ENCODE measurements around the gene PITPNB.
A peak's percentile ranks its signal among the peaks of the same experiment; 100 is the strongest.

Gene PITPNB

GRCh38 chr22:27918341-27919221 lies 475 bp downstream of the PITPNB start:
- DNase-seq = peak; percentile 62

- no peak for DNase-seq
Observed at GRCh38 chr22:27915986-27916385, 3.1 kb downstream of the PITPNB start.

GRCh38 chr22:27913162-27913741 lies 5.8 kb downstream of the PITPNB start:
- DNase-seq = no peak

- no peak for DNase-seq
Observed at GRCh38 chr22:27912101-27912500, 7.0 kb downstream of the PITPNB start.

GRCh38 chr22:27911330-27911729 lies 7.7 kb downstream of the PITPNB start:
- DNase-seq = no peak

DNA sequence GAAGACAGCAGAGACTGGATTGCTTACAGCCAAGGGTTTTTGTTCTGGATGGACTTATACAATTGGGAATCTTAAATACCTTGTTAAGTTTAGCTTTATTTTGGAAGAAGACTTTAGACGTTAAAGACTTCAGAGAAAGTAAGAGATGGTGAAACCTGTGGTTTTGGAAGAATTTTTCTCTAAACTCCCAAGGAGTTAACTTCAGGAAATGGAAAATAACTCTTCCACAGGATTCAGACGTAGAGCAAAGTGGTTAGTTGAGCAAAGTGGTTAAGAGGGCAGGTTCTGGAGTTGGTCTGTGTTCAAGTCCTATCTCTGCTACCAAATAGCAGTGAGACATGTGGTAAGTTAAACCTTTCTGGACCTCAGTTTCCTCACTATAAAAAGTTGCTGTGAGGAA lies 12.8 kb downstream of the PITPNB start:
- no peak for DNase-seq

DNA sequence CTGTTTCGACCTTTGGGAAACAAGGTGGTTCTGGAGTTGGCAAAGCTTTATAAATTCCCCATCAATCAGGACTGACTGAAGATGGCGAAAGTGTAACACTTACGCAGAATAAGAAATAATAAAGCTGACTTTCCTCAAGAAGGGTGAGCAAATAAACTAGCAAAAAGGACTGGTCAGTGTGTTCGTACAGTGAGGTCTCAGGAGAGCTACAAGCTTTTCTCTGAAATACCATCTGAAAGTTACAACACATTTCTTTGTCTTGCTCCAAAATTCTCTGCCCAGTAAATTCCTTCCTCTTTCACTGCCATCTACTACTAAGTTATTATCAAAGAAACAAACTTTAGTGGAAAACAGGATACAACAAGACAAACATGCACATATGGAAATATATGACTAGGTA lies 13.4 kb downstream of the PITPNB start:
- DNase-seq = no peak

DNA sequence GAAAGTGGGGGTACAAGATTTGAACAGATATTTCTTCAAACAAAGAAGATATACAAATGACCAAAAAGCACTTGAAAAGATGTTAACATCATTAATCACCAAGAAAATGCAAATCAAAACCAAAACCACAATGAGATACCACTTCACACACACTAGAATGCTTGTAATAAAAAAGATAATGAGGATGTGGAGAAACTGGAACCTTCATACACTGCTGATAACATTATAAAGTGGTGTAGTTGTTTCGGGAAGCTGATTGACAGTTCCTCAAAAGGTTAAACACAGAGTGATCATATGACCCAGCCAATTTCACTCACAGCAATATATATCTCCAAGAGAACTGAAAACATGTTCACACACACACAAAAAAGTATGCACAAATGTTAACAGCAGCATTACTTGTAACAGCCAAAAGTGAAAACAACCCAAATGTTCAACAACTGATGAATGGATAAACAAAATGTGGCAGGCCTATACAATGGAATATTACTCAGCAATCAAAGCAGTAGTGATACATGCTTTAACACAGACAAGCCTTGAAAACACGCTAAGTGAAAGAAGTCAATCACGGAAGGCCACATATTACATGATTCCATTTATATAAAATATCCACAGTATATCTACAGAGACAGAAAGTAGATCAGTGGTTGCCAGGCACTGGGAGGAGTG lies 15.1 kb downstream of the PITPNB start:
- DNase-seq = no peak

GRCh38 chr22:27900153-27900552 lies 18.9 kb downstream of the PITPNB start:
- DNase-seq = no peak

- DNase-seq = no peak
Observed at GRCh38 chr22:27896245-27896644, 22.8 kb downstream of the PITPNB start.

GRCh38 chr22:27895600-27895999 lies 23.5 kb downstream of the PITPNB start:
- DNase-seq = no peak

- no peak for DNase-seq
Observed at GRCh38 chr22:27892811-27893210, 26.2 kb downstream of the PITPNB start.

DNA sequence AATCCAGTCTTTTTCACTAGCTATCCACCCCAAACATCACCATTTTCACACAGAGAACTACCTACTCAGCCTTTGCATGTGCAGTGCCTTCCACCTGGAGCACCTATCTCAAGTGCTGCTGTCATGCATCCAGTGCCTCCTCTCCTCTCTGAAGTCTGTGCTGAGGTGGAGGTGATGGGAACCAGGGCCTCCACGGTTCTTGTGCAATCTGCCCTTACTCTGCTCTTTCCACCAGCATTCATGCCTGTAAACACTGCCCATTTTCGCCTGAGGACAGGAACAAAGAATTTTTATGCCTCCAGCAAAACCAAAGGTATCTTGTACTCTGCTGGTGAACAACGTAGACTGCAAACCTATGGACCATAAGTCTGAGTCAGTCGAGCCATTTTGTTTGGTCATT lies 27.0 kb downstream of the PITPNB start:
- DNase-seq = no peak

- no peak for DNase-seq
Observed at GRCh38 chr22:27888310-27888709, 30.7 kb downstream of the PITPNB start.

- no peak for DNase-seq
Observed at GRCh38 chr22:27886843-27887151, 32.3 kb downstream of the PITPNB start.

DNA sequence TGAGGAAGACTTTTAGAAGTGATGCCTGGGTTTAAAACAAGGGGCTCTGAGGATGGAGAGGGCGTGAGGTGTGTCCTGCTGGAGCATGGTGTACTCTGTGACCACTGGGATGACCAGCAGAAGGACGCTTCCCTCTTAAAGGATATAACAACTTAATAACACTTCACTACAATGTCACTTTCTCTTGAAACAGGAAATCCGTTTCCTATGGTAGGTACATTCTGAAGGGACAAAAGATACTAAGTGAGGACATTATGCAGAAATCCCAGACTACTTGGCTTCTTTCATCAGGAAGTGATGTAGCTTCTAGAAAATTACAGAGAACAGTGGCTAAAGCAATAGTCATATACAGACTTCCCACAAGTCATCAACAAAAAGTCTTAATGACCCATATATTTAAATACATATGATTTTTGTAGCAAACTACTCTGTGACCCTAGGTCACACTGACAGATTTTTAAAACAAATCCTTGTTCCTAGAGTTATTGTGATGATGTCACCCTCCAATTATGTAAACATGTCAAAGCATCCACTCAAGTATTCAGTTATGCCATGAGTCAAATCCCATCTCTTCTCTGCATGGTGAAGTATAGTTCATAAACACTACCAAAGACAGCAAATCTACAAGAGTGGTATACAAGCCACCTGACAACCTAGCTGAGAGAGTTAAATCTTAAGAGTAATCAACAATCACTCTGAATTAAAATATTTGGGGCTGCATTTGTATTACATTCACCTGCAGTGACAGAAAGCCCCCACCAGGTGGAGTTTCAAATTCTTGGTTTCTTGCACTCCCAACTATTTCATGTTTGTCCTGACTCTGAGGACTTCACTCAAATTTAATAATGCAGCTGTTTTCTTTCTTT lies 32.8 kb downstream of the PITPNB start:
- DNase-seq = no peak

DNA sequence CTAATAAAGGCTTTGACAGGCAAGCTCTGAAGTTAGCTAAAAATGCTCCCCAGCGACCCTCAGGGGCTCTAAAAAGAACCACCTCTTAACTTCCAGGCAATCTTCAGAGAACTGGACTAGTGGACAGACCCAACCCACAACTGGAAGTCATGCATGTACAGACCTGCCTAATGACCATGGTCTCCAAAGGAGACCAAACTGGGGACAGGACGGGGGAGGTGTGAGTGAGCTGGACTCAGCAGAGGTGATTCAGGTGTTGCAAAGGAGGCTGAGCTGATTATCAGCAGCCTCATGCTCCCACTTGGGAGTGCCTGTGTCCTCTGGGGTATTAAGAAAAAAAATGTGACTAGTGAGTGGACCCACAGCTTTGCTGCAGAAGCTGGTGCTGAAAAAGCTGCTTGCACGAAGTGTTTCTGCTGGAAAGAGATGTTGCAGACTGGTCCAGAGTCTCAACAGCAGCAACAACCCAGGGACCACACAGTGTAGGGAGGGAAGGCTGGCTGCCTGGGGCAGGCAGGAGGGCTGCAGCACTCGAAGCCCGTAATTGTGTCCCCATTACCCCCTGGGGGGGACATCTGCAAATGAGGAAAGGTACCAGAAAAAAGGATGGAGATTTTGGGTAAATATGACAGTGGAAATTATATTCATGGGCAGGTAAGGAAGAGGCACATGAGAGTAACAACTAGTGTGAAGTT lies 35.3 kb downstream of the PITPNB start:
- DNase-seq = no peak

- no peak for DNase-seq
Observed at GRCh38 chr22:27882507-27883290, 36.4 kb downstream of the PITPNB start.

- no peak for DNase-seq
Observed at GRCh38 chr22:27881421-27881820, 37.6 kb downstream of the PITPNB start.

DNA sequence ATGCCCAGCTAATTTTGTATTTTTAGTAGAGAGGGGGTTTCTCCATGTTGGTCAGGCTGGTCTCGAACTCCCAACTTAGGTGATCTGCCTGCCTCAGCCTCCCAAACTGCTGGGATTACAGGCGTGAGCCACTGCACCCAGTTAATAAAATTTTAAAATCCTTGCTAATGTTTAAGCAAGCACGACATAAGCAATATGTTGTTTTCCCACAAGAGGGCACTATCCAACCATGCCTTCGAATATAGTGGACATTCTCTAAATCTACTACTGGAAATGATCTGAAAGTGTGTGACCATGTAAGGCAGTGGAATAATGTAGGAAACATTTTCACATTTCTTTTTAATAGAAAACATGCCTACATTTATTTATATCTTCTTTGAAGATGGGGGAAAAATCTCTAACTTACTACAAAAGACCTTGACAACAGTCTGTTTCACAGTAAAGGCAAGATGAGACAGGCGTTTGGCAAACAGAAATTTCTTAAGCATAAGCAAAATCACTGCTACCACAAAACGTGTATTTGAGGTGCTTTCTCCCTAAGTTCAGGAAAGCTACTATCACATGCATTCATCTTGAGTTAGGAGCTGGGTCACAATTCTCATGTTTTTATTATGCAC lies 38.2 kb downstream of the PITPNB start:
- no peak for DNase-seq

- DNase-seq = no peak
Observed at GRCh38 chr22:27879923-27880322, 39.1 kb downstream of the PITPNB start.
